ENCODE data around the gene THOC6.

DNA sequence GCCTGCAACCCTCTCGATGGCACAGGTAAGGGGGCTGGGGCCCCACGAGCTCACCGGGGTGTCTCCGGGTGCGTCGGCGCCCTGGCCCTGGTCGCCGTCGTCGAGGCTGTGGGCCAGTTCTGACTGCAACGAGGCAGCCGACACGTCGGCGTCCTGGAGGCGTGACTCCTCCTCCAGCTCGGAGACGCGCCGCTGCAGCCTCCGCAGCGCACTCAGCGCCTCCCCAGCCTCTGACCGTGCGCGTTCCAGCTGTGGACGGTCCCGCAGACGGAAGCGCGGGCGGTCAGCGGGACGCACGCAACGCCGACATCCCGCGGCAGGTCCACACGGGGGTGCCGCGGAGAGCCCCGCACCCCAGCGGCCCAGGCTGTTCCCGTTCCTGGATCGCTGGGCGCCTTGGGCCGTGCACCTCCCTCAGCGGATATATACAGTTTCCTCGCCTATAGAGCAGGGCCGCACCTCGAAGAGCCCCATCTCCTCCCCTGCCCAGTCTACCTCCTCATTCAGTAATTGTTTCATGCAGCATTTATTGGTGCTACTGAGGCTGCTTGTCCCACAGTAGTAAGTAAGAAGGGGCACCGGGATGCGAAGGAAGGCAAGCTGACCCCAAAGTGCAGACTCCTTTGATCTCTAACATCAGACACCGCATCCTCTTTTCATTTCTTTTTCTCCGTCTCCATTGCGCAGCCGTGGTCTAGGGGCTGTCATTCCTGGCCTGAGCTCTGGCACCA, 5.8 kb downstream of the THOC6 start:
- TF ChIP-seq ATF3 (CRISPR knock-in tag; conservative IDR thresholded peaks at IDR 0.05) (no peak), CTCF (IDR thresholded peaks at IDR 0.05) (no peak), KAT7 (CRISPR knock-in tag; IDR thresholded peaks at IDR 0.05; ENCODE audit: borderline replicate concordance) (no peak), ZNF138 (CRISPR knock-in tag; conservative IDR thresholded peaks at IDR 0.05) (no peak), E2F1 (CRISPR knock-in tag; IDR thresholded peaks at IDR 0.05) (no peak), NR3C1 (CRISPR knock-in tag; conservative IDR thresholded peaks at IDR 0.05; ENCODE audit: low read depth) (no peak), STAT6 (CRISPR knock-in tag; conservative IDR thresholded peaks at IDR 0.05; ENCODE audit: low read depth) (no peak), ZSCAN18 (CRISPR knock-in tag; IDR thresholded peaks at IDR 0.05) (no peak)
- TF ChIP-seq, protein P1, sequence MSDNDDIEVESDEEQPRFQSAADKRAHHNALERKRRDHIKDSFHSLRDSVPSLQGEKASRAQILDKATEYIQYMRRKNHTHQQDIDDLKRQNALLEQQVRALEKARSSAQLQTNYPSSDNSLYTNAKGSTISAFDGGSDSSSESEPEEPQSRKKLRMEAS (CRISPR knock-in tag; IDR thresholded peaks at IDR 0.05), result no peak
- TF ChIP-seq, protein P2, sequence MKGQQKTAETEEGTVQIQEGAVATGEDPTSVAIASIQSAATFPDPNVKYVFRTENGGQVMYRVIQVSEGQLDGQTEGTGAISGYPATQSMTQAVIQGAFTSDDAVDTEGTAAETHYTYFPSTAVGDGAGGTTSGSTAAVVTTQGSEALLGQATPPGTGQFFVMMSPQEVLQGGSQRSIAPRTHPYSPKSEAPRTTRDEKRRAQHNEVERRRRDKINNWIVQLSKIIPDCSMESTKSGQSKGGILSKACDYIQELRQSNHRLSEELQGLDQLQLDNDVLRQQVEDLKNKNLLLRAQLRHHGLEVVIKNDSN (CRISPR knock-in tag; IDR thresholded peaks at IDR 0.05), result no peak

Data from WTC11 (cell line).